CD4-positive, alpha-beta T cell treated with Interleukin-2 at 100 ng/mL for 4 hours (primary cell): ENCODE results near the gene RBM47.
"Not testable (repeated sequence)": the region's sequence is repeated elsewhere in the genome, so short reads cannot be mapped to it uniquely, and the experiment has no call there.

ENCODE experiments used
- DNase-seq: peaks from one replicate; pipeline ENCODE4 v3.0.0-alpha.2; 2020; ENCODE audit warnings: low spot score

Gene RBM47

GRCh38 chr4:40562208-40562607 is 67.5 kb downstream of the RBM47 start:
- DNase-seq = no peak

- not testable (repeated sequence) for DNase-seq
Measured at GRCh38 chr4:40561543-40562177, 68.0 kb downstream of the RBM47 start.

GRCh38 chr4:40559585-40560465 is 69.8 kb downstream of the RBM47 start:
- DNase-seq = no peak

GRCh38 chr4:40557736-40558135 is 71.9 kb downstream of the RBM47 start:
- DNase-seq = no peak

GRCh38 chr4:40555176-40555900 is 74.3 kb downstream of the RBM47 start:
- no peak for DNase-seq

- DNase-seq = not testable (repeated sequence)
Measured at GRCh38 chr4:40554641-40555040, 75.0 kb downstream of the RBM47 start.

DNA sequence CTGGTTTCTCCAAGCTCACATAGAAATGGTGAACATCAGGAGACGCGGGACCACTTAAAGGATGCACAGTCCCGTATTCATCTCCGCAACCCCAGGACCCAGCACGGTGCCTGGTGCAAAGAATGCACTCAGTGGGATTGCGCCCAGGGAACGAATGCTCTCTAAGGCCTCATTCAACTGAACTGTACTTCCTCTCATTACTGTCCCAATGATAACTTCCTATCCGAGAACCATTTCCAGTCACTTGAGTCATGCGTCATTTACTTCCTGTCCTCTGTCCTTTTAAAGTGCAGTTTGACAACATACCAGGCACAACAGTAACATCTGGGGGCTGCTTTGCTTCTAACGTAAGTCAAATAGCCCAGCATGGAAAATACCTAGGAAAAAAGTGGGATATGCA is 75.7 kb downstream of the RBM47 start:
- DNase-seq = no peak

DNA sequence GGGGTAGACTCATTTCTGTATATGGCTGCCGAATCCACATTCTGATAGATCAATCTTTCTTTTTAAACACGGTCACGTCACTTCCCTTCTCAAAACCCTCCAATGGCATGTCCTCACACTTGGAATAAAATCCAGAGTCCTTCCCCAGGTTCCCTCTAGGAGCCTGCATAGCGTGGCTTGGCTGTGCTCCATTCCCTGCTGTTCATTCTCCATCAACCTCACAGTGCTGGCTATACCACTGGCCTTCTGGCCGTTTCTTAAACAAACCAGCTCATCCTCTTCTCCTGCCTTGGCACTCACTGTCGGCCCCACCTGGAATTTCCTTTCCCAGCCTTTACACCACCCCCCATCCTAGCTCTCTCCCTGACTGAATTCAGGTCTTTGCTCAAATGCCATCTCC is 77.1 kb downstream of the RBM47 start:
- no peak for DNase-seq

DNA sequence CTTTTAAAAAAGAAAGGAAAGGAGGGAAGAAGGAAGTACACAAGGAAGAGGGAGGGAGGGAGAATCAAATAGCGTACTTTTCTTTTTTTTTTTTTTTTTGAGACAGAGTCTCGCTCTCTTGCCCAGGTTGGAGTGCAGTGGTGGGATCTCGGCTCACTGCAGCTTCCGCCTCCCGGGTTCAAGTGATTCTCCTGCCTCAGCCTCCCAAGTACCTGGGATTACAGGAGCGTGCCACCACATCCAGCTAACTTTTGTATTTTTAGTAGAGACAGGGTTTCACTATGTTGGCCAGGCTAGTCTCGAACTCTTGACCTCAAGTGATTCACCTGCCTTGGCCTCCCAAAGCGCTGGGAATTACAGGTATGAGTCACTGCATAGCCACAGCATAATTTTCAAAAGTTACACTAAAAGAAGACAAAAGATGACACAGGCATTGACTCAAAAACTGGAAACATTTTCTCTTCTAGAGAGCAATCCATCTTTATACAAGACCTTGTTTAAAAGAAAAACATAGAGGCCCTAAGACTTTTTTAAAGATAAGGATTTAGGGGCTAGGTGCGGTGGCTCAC is 78.0 kb downstream of the RBM47 start:
- DNase-seq = peak; percentile 23

DNA sequence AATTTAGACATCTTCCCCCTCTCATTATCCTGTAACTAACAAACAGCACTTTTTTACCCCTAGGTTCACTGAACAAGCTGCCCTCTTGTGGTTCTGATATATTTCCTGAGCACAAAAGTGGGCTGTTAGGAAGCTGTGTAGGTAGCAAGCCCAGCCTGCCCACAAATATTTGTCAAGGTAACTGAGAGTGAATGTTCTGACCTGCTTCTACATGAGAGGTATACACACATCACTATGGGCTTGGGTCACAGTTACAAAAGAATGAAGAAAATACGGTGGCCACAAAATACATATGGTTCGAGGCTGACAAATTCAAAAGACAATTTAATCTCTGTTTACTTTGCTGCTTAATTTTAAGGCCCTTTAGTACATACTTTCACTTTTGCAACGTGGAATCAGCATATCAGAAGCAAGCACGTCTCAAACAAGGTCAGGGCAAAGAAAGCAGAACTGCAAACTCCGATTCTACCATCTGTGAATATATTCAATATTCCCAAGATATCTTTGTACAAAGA is 78.7 kb downstream of the RBM47 start:
- DNase-seq = peak; percentile 32

DNA sequence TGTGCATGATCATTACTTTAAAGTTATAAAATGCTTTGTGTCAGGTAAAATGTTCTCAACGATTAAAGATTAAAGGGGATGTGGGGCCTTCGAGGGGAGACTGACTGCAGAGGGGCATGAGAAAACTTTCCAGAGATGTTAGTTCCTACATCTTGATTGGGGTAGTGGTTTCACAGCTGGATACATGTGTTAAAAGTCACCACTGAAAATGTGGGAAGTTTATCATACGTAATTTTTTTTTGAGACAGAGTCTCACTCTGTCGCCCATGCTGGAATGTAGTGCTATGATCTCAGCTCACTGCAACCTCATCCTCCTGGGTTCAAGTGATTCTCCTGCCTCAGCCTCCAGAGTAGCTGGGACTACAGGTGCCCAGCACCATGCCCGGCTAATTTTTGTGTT is 79.5 kb downstream of the RBM47 start:
- DNase-seq = no peak

- no peak for DNase-seq
Measured at GRCh38 chr4:40548256-40548655, 81.4 kb downstream of the RBM47 start.

- no peak for DNase-seq
Measured at GRCh38 chr4:40547789-40548132, 81.9 kb downstream of the RBM47 start.

DNA sequence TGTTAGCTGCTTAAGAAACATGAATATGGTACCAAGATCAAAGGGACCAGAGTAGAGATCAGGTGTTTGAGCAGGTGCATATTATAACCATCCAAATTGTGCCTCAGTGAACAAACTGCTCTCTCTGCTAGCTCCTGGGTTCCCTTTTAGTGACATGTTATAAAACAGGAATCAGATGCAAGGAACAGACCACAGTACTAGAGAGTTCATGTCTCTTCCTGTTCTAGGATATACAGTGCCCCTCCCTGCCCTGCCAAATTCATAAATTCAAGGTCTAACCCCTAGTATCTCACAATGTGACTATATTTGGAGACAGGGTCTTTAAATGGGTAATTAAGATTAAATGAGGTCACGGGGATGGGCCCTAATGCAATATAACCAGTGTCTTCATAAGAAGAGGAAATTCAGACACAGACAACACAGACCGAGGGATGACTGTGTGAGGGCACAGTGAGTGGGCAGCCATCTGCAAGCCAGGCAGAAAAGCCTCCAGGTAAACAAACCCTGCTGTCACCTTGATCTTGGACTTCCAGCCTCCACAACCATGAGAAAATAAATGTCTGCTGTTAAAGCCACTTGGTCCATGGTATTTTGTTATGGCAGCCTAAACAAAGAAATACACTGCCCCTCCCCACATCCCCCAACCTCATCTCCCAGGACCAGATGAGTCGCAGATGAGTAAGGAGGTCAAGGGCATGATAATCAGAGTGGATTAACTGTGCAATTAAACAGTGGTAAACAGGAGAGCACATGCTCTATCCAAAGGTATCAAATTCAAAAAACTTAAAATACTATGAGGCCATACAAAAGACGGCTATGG is 82.5 kb downstream of the RBM47 start:
- no peak for DNase-seq

DNA sequence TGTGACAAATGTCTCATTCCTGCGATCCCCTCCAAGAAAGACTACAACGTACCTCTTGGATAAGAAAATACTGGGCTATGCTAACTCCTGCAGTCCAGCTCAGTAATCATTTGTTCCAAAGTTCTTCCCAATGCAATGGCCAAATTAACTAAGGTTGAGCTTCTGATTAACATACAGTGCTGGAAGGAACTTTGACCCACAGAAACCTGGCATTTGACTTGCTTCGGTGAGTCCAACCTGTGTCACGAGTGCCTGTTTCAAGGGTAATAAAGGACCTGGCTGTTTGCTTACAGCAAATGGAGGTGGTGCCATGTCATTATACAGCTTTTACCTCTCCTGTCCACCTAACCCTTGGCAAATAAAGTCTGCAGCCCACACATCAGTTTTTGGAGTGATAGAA is 83.2 kb downstream of the RBM47 start:
- no peak for DNase-seq

GRCh38 chr4:40545487-40545886 is 84.2 kb downstream of the RBM47 start:
- not testable (repeated sequence) for DNase-seq

DNA sequence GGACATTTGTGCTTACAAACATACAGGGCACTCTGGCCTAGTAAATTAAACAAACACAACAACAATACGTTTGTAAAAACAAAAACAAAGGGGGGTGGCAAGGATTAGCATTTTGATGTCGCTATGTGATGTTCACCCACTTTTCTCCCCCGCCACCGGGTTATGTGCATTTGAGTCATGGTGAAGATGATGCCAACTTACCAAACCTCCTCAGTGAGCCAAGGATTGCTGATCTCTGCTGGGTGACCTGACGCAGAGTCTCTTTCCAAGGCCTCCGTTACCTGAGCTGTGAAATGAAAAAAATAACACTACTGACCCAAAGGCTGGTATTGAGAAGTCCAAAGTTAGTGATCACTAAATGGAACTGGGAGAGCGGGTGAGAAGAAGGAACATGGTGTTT is 85.4 kb downstream of the RBM47 start:
- DNase-seq = no peak

- no peak for DNase-seq
Measured at GRCh38 chr4:40540800-40541199, 88.9 kb downstream of the RBM47 start.

- DNase-seq = no peak
Measured at GRCh38 chr4:40536032-40536431, 93.6 kb downstream of the RBM47 start.

DNA sequence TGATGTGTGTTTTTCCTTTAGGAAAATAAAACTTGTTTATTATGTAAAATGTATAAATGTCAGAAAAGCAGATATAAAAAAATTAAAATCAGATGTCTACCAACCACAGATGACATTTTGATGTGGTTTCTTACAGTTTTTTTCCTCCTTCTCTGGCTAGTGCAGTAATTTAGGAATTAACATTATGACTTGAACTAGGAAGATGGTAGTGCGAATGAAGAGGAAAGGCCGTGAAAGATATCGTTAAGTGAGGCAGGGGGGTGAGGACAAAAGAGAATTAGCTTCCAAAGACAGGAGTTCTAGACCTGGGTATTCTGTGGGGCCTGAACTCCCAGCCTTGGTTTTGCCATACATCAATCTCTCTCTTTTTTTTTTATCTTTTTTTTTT is 98.0 kb downstream of the RBM47 start:
- DNase-seq = no peak

DNA sequence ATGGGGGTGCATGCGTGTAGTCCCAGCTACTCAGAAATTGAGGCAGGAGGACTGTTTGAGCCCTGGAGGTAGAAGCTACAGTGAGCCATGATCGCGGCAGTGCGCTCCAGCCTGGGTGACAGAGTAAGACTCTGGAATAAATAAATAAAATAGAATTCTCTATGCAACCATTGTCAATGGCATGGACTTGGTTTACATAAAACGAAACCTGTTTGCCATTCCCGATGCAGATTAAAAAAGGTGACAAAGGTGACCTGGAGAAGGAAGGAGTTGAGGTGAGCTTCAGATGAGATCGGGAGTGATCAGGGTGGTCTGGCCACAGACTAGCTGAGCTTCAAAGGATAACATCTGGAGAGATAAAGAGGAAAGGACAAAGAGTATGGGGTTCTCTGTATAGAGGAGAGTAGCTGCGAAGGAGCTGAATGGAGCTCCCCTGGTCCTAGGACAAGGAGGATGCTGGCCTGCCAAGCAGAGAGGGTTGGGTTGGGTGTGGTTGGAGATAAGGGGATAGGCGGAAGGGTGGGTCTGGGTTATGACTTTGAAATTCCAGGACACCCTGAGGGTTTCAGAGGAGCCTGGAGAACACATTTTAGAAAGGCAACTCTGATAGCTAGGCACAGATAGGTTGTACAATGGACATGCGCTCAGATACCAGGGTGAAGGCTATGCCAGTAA is 98.6 kb downstream of the RBM47 start:
- no peak for DNase-seq
